GM06990 (cell line): ENCODE measurements around the gene ISM1.

Experiments
- DNase-seq: peaks from one replicate; pipeline ENCODE4 v3.0.0-alpha.2; 2011; ENCODE audit not compliant: insufficient read length; ENCODE audit errors: extremely low read depth
- H3K27me3 ChIP-seq: replicated peaks from 2 replicates; pipeline ENCODE4 v1.6.0; 2011; ENCODE audit warnings: low read length; ENCODE audit not compliant: control insufficient read depth, insufficient read depth
- H3K36me3 ChIP-seq: 2 replicates; pipeline ENCODE4 v1.5.1; 2011; ENCODE audit warnings: low read length; ENCODE audit not compliant: control insufficient read depth, insufficient read depth
- H3K4me3 ChIP-seq: replicated peaks from 2 replicates; pipeline ENCODE4 v1.5.1; 2011; ENCODE audit warnings: low read depth, mild to moderate bottlenecking, control low read depth, low read length
- CTCF ChIP-seq: IDR thresholded peaks from 2 replicates; pipeline ENCODE4 v1.5.1; 2011; ENCODE audit warnings: low read length, control low read depth, mild to moderate bottlenecking, inconsistent platforms; ENCODE audit not compliant: insufficient read depth, poor library complexity, severe bottlenecking

Gene ISM1

GRCh38 chr20:13333793-13334192 lies 112.7 kb downstream of the ISM1 start:
- TF ChIP-seq CTCF = no peak
- Histone ChIP-seq H3K4me3 (no peak overlapping the region), H3K36me3 (no peaks in the 10 kb centered on the region), H3K27me3 (no peaks in the 10 kb centered on the region)
- DNase-seq = no peak

- DNase-seq = no peak
- TF ChIP-seq CTCF = no peak
- no peaks in the 10 kb centered on the region for H3K36me3 ChIP-seq
- no peaks in the 10 kb centered on the region for H3K27me3 ChIP-seq
- H3K4me3 ChIP-seq = no peak overlapping the region
Observed at GRCh38 chr20:13336308-13337089, 115.4 kb downstream of the ISM1 start.

GRCh38 chr20:13337090-13337784 lies 116.2 kb downstream of the ISM1 start:
- no peak for DNase-seq
- Histone ChIP-seq H3K4me3 (no peak overlapping the region), H3K27me3 (no peaks in the 10 kb centered on the region), H3K36me3 (no peaks in the 10 kb centered on the region)
- TF ChIP-seq CTCF = no peak

DNA sequence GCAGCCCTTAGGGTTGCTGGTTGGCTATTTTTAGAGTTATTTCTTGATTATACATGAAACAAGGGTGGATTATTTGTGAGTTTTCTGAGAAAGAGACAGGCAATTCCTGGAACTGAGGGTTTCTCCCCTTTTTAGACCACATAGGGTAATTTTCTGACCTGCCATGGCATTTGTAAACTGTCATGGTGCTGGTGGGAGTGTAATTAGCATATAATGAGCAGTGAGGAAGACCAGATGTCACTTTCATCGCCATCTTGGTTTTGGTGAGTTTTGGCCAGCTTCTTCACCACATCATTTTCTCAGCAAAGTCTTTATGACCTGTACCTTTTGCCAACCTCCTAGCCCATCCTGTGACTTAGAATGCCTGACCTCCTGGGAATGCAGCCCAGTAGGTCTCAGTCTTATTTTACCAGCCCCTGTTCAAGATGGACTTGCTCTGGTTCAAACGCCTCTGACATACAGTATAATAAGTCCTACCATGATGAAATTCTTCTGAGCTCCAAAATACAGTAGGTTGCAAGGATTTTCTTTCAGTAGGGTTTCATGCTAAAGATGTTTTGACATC lies 117.1 kb downstream of the ISM1 start:
- H3K4me3 ChIP-seq = no peak overlapping the region
- H3K27me3 ChIP-seq = no peaks in the 10 kb centered on the region
- H3K36me3 ChIP-seq = no peaks in the 10 kb centered on the region
- TF ChIP-seq CTCF = no peak
- DNase-seq = no peak

DNA sequence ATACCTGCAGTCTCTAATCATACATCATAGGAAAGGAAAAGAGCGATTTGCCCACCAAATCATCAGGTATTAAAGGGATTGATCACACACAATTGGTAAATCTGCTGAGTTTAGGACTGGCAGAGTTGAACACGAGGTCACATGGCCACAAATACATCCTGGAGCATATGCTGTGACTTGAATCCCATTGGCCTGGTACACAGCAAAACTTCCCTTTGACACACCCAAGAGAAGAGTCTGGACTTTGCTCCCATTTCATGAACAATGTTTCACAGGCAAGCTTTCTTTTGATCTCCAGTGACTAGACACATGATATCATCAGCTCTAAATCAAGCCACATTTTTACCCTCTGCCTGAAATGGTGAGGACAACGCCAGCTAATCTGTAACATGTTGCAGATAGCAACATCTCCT lies 117.9 kb downstream of the ISM1 start:
- H3K4me3 ChIP-seq = no peak overlapping the region
- TF ChIP-seq CTCF = no peak
- no peaks in the 10 kb centered on the region for H3K27me3 ChIP-seq
- H3K36me3 ChIP-seq = no peaks in the 10 kb centered on the region
- no peak for DNase-seq
